Parathyroid adenoma (tissue), 2 donors: ENCODE measurements around the gene KCNG2.

Source experiments
- H2AFZ ChIP-seq: fragments of 300-600 bp; sonication (generic); one replicate; pipeline ENCODE4 v1.7.0; 2017; ENCODE audit warnings: antibody characterized with exemption, mild to moderate bottlenecking
- H3K27ac ChIP-seq: fragments of 300-600 bp; sonication (generic); one replicate; pipeline ENCODE4 v1.7.0; 2017
- H3K27me3 ChIP-seq: fragments of 300-600 bp; sonication (generic); one replicate; pipeline ENCODE4 v1.7.0; 2017; ENCODE audit warnings: low read length; ENCODE audit not compliant: control insufficient read depth, insufficient read depth
- H3K36me3 ChIP-seq: fragments of 300-600 bp; sonication (generic); one replicate; pipeline ENCODE4 v1.7.0; 2017; ENCODE audit warnings: low read length; ENCODE audit not compliant: control insufficient read depth, insufficient read depth
- H3K4me1 ChIP-seq: fragments of 300-600 bp; sonication (generic); one replicate; pipeline ENCODE4 v1.7.0; 2017; ENCODE audit warnings: control low read depth
- H3K4me2 ChIP-seq: fragments of 300-600 bp; sonication (generic); one replicate; pipeline ENCODE4 v1.7.0; 2017; ENCODE audit warnings: low read length
- H3K4me3 ChIP-seq: fragments of 300-600 bp; sonication (generic); one replicate; pipeline ENCODE4 v1.7.0; 2017; ENCODE audit warnings: low read depth, low read length
- H3K79me2 ChIP-seq: fragments of 300-600 bp; sonication (generic); one replicate; pipeline ENCODE4 v1.7.0; 2017; ENCODE audit warnings: control low read depth
- H3K9ac ChIP-seq: fragments of 300-600 bp; sonication (generic); one replicate; pipeline ENCODE4 v1.7.0; 2017; ENCODE audit warnings: mild to moderate bottlenecking
- H3K9me3 ChIP-seq: fragments of 300-600 bp; sonication (generic); one replicate; pipeline ENCODE4 v1.7.0; 2017; ENCODE audit warnings: low read length; ENCODE audit not compliant: control insufficient read depth
- TF ChIP-seq, protein P1 (sequence below): fragments of 300-600 bp; sonication (generic); IDR thresholded peaks from one replicate; pipeline ENCODE4 v1.7.0; 2017; ENCODE audit warnings: antibody characterized with exemption, mild to moderate bottlenecking
- donor health status: primary hyperparathyroidism.

KCNG2 gene

GRCh38 chr18:79873449-79874110, 75.8 kb downstream of the KCNG2 start:
- Histone ChIP-seq H3K4me2 (no peak overlapping the region), H3K4me1 (no peaks in the 10 kb centered on the region), H3K4me3 (no peak overlapping the region), H3K9me3 (no peaks in the 10 kb centered on the region), H3K27me3 (no peaks in the 10 kb centered on the region), H3K27ac (no peak overlapping the region), H3K36me3 (no peaks in the 10 kb centered on the region), H2AFZ (no peak overlapping the region), H3K79me2 (no peaks in the 10 kb centered on the region), H3K9ac (no peak overlapping the region)
- TF ChIP-seq, protein P1, sequence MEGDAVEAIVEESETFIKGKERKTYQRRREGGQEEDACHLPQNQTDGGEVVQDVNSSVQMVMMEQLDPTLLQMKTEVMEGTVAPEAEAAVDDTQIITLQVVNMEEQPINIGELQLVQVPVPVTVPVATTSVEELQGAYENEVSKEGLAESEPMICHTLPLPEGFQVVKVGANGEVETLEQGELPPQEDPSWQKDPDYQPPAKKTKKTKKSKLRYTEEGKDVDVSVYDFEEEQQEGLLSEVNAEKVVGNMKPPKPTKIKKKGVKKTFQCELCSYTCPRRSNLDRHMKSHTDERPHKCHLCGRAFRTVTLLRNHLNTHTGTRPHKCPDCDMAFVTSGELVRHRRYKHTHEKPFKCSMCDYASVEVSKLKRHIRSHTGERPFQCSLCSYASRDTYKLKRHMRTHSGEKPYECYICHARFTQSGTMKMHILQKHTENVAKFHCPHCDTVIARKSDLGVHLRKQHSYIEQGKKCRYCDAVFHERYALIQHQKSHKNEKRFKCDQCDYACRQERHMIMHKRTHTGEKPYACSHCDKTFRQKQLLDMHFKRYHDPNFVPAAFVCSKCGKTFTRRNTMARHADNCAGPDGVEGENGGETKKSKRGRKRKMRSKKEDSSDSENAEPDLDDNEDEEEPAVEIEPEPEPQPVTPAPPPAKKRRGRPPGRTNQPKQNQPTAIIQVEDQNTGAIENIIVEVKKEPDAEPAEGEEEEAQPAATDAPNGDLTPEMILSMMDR: no peak

DNA sequence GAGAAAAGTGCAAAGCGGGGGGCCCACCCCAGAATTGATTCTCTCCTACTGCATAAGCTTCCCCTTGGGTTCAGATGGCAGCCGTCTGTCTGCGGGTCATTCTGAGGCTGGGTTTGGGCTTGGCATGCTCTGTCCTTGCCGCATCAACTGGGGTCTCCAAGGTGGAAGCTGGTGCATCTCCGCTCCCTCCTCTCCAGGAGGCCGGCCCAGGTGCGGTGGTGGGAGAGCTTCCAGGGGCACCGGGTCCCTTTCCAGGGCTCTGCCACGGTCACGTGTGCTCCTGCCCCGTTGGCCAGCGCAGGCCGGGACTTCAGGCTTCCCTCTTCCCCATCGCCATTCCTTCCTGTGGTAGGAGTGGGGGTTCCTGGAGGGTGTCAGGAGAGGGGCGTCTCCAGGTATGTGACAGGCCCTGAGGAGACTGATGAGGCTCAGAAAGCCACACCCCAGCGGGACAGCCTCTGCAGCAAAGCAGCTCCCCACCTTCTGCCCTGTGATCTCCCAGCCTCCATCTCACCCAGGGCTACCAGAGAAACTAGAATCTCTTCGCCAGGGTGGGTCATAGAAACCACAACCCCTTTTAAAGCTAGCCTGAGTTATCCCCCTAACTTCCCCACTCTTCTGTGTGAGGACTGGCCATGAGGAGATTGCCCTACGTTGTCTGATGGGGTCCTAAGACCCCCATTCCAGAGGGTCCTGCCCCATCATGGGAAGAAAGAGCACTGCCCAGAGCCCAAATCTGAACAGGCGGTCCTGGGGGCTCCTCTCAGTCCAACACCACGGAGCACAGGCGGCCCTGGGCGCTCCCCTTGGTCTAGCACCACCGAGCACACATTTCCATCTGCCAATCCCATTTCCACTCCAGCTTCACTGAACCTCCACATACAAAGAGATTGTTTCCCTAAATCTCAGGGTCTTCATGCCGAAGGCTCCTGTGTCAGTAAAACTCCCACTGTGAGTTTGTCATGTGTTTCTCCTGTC, 77.1 kb downstream of the KCNG2 start:
- Histone ChIP-seq H3K4me2 (no peak overlapping the region), H3K36me3 (no peaks in the 10 kb centered on the region), H3K9ac (no peak overlapping the region), H3K27me3 (no peaks in the 10 kb centered on the region), H2AFZ (no peak overlapping the region), H3K79me2 (no peaks in the 10 kb centered on the region), H3K4me3 (no peak overlapping the region), H3K9me3 (no peaks in the 10 kb centered on the region), H3K27ac (no peak overlapping the region), H3K4me1 (no peaks in the 10 kb centered on the region)
- TF ChIP-seq, protein P1: no peak

- Histone ChIP-seq H3K27me3 (no peaks in the 10 kb centered on the region), H3K4me2 (no peak overlapping the region), H3K79me2 (no peaks in the 10 kb centered on the region), H3K4me1 (no peaks in the 10 kb centered on the region), H2AFZ (no peak overlapping the region), H3K9ac (no peak overlapping the region), H3K27ac (no peak overlapping the region), H3K9me3 (no peaks in the 10 kb centered on the region), H3K36me3 (no peaks in the 10 kb centered on the region), H3K4me3 (no peak overlapping the region)
- TF ChIP-seq, protein P1: no peak
Observed at GRCh38 chr18:79875531-79875919, 77.8 kb downstream of the KCNG2 start.

GRCh38 chr18:79875931-79876461, 78.3 kb downstream of the KCNG2 start:
- Histone ChIP-seq H3K9me3 (no peaks in the 10 kb centered on the region), H3K9ac (no peak overlapping the region), H3K27ac (no peak overlapping the region), H3K36me3 (no peaks in the 10 kb centered on the region), H3K4me2 (no peak overlapping the region), H2AFZ (no peak overlapping the region), H3K4me1 (no peaks in the 10 kb centered on the region), H3K27me3 (no peaks in the 10 kb centered on the region), H3K4me3 (no peak overlapping the region), H3K79me2 (no peaks in the 10 kb centered on the region)
- TF ChIP-seq, protein P1: no peak
